IMR-90 (cell line): ENCODE results near the gene PRODH2.

ENCODE experiments used
- BHLHE40 ChIP-seq: fragments of 150-350 bp; IDR thresholded peaks from 2 replicates; pipeline ENCODE4 v1.6.1; 2016; ENCODE audit warnings: mild to moderate bottlenecking, low read depth, low read length
- CEBPB ChIP-seq: IDR thresholded peaks from 2 replicates; pipeline ENCODE4 v1.6.1; 2012; ENCODE audit warnings: low read depth, low read length, improper control_type of control experiment
- MAFK ChIP-seq: IDR thresholded peaks from 2 replicates; pipeline ENCODE4 v1.6.1; 2012; ENCODE audit warnings: low read depth, low read length, improper control_type of control experiment
- MXI1 ChIP-seq: IDR thresholded peaks from 2 replicates; pipeline ENCODE4 v1.6.1; 2012; ENCODE audit warnings: low read depth, mild to moderate bottlenecking, low read length, moderate library complexity, borderline replicate concordance
- POLR2A ChIP-seq: IDR thresholded peaks from 2 replicates; pipeline ENCODE4 v1.6.1; 2012; ENCODE audit warnings: mild to moderate bottlenecking, low read depth, low read length
- RAD21 ChIP-seq: IDR thresholded peaks from 2 replicates; pipeline ENCODE4 v1.6.1; 2012; ENCODE audit warnings: low read length, improper control_type of control experiment
- RCOR1 ChIP-seq: IDR thresholded peaks from 2 replicates; pipeline ENCODE4 v1.6.1; 2012; ENCODE audit warnings: mild to moderate bottlenecking, low read length, improper control_type of control experiment; ENCODE audit not compliant: insufficient replicate concordance
- SMC3 ChIP-seq: fragments of 150-350 bp; IDR thresholded peaks from 2 replicates; pipeline ENCODE4 v1.6.1; 2016; ENCODE audit warnings: low read depth, mild to moderate bottlenecking, antibody characterized with exemption, low read length, moderate library complexity
- TF ChIP-seq, protein P1 (sequence below): fragments of 150-350 bp; IDR thresholded peaks from 2 replicates; pipeline ENCODE4 v1.6.1; 2016; ENCODE audit warnings: low read depth, mild to moderate bottlenecking, low read length, moderate library complexity, borderline replicate concordance
- TF ChIP-seq, protein P2 (sequence below): conservative IDR thresholded peaks from 2 replicates; pipeline ENCODE4 v1.5.1; 2012; ENCODE audit warnings: mild to moderate bottlenecking, low read depth, low read length, improper control_type of control experiment
- TF ChIP-seq, protein P3 (sequence below): fragments of 150-350 bp; IDR thresholded peaks from 2 replicates; pipeline ENCODE4 v1.6.1; 2017; ENCODE audit warnings: mild to moderate bottlenecking, antibody characterized with exemption, low read length, low read depth

DNA sequence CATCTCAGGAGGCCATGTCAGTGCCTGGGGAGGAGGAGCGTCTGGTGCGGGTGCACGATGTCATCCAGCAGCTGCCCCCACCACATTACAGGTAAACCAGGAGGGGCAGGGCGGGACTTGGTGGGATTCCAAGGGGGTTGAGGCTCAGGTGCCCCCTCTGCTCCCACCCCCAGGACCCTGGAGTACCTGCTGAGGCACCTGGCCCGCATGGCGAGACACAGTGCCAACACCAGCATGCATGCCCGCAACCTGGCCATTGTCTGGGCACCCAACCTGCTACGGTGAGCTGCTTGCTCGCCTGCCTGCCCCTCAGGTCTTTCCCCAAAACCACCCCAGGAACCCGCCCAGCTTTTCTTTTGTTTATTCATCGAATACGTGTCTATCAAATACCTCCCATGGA is 30.1 kb downstream of the PRODH2 start:
- TF ChIP-seq, protein P1, sequence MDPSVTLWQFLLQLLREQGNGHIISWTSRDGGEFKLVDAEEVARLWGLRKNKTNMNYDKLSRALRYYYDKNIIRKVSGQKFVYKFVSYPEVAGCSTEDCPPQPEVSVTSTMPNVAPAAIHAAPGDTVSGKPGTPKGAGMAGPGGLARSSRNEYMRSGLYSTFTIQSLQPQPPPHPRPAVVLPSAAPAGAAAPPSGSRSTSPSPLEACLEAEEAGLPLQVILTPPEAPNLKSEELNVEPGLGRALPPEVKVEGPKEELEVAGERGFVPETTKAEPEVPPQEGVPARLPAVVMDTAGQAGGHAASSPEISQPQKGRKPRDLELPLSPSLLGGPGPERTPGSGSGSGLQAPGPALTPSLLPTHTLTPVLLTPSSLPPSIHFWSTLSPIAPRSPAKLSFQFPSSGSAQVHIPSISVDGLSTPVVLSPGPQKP = no peak
- TF ChIP-seq, protein P2, sequence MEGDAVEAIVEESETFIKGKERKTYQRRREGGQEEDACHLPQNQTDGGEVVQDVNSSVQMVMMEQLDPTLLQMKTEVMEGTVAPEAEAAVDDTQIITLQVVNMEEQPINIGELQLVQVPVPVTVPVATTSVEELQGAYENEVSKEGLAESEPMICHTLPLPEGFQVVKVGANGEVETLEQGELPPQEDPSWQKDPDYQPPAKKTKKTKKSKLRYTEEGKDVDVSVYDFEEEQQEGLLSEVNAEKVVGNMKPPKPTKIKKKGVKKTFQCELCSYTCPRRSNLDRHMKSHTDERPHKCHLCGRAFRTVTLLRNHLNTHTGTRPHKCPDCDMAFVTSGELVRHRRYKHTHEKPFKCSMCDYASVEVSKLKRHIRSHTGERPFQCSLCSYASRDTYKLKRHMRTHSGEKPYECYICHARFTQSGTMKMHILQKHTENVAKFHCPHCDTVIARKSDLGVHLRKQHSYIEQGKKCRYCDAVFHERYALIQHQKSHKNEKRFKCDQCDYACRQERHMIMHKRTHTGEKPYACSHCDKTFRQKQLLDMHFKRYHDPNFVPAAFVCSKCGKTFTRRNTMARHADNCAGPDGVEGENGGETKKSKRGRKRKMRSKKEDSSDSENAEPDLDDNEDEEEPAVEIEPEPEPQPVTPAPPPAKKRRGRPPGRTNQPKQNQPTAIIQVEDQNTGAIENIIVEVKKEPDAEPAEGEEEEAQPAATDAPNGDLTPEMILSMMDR = no peak
- TF ChIP-seq RCOR1 = no peak
- no peak for TF ChIP-seq POLR2A
- TF ChIP-seq, protein P3, sequence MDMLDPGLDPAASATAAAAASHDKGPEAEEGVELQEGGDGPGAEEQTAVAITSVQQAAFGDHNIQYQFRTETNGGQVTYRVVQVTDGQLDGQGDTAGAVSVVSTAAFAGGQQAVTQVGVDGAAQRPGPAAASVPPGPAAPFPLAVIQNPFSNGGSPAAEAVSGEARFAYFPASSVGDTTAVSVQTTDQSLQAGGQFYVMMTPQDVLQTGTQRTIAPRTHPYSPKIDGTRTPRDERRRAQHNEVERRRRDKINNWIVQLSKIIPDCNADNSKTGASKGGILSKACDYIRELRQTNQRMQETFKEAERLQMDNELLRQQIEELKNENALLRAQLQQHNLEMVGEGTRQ = no peak
- TF ChIP-seq SMC3 = no peak
- no peak for TF ChIP-seq RAD21
- no peak for TF ChIP-seq MXI1
- no peak for TF ChIP-seq MAFK
- no peak for TF ChIP-seq CEBPB
- no peak for TF ChIP-seq BHLHE40
